Breast epithelium (tissue), 4 donors: ENCODE results near the gene COX8C. TPM values are rescaled to one million over a fixed set of nuclear protein-coding genes. Genes with fewer than 3 reads are reported as not detected.

Source experiments
- DNase-seq, 2 donors: peaks; one replicate each; pipeline ENCODE4 v3.0.0-alpha.2; 2019; ENCODE audit warnings: low spot score in 2 of 2
- H3K27ac ChIP-seq, 2 donors: fragments of 200-600 bp; sonication (generic) in 1 of 2; one replicate each; pipeline ENCODE4 v1.5.1; 2016 to 2019; ENCODE audit warnings: mild to moderate bottlenecking in 1 of 2
- H3K27me3 ChIP-seq, 2 donors: fragments of 200-600 bp; sonication (generic) in 1 of 2; one replicate each; pipeline versions ENCODE4 v1.5.1 to v1.6.0; 2017 to 2019; ENCODE audit warnings: control low read depth in 1 of 2, mild to moderate bottlenecking in 1 of 2
- H3K36me3 ChIP-seq: fragments of 200-600 bp; one replicate; pipeline ENCODE4 v1.5.1; 2019
- H3K4me1 ChIP-seq, 2 donors: fragments of 200-600 bp; sonication (generic); one replicate each; pipeline ENCODE4 v1.5.1; 2016 to 2019; ENCODE audit warnings: control low read depth in 1 of 2
- H3K4me3 ChIP-seq, 3 donors: fragments of 200-600 bp; sonication (generic); 1 replicate in 2 of 3; 2 replicates in 1 of 3; pipeline ENCODE4 v1.5.1; 2016 to 2019; ENCODE audit warnings: mild to moderate bottlenecking in 3 of 3, moderate library complexity in 2 of 3
- H3K9me3 ChIP-seq, 2 donors: fragments of 200-600 bp; sonication (generic) in 1 of 2; one replicate each; pipeline ENCODE4 v1.5.1; 2016 to 2019; ENCODE audit warnings: control low read depth in 1 of 2
- CTCF ChIP-seq, 3 donors: fragments of 450-650 bp; IDR thresholded peaks; one replicate each; pipeline ENCODE4 v1.5.1; 2016 to 2017; ENCODE audit warnings: antibody characterized with exemption in 3 of 3, mild to moderate bottlenecking in 3 of 3, moderate library complexity in 3 of 3
- POLR2A ChIP-seq: fragments of 450-650 bp; IDR thresholded peaks from one replicate; pipeline ENCODE4 v1.6.1; 2016; ENCODE audit warnings: antibody characterized with exemption, mild to moderate bottlenecking, moderate library complexity
- POLR2AphosphoS5 ChIP-seq, 3 donors: sonication (generic); formaldehyde crosslinking; IDR thresholded peaks; one replicate each; pipeline ENCODE4 v1.6.1; 2017; ENCODE audit warnings: antibody characterized with exemption in 3 of 3
- intact Hi-C: fragments of 100-400 bp; cut with DNase I; formaldehyde crosslinking; loops from one replicate; pipeline ENCODE4 v1.15.1; 2023; ENCODE audit warnings: low total_unique reads
- total RNA-seq, 3 donors: library from RNA; depleted of rRNA; stranded (reverse); fragments of >200 nt; gene quantifications; one replicate each; pipeline ENCODE4 v1.1.0, GENCODE V29; 2016

COX8C gene
- total RNA-seq, 3 donors from 2014 or later = not detected

GRCh38 chr14:93308686-93309345, 38.2 kb upstream of the COX8C start:
- Histone ChIP-seq H3K4me1 (peaks cover 0 to 4% of the 10 kb centered on the region in 2 donors), H3K27ac (no peak overlapping the region), H3K27me3 (no peaks in the 10 kb centered on the region), H3K36me3 (no peaks in the 10 kb centered on the region), H3K4me3 (no peak overlapping the region), H3K9me3 (no peaks in the 10 kb centered on the region)
- DNase-seq = no peak
- TF ChIP-seq CTCF (IDR thresholded peaks at IDR 0.05) = no peak
- intact Hi-C loops = loop anchor here (5.0 kb wide), 1 partner anchor 87 kb away; no protein-coding TSS in a partner anchor

DNA sequence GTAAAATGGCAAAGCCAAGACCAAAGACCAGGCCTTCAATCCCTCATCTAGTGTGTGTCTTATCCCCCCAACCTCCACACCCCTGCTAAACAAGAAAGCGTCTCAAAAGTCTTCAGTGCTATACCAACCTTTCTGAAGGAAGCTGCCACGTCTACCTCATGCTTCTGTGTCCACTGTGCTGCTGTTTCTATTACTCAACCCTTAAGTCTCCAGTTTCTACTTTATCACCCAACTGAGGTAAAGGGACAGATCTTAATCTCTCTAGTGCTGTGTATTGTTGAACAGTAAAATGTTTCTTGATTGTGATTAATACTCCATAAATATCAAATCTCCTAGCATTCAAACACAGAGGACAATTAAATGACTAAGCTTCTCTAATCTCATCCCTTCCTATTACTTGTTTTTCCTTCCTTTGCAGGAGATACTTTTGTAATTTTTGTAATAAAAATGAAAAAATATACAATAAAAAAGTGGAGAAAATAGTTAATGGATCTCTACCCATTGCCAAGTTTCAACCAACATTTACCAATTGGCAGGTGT, 37.5 kb upstream of the COX8C start:
- Histone ChIP-seq H3K9me3 (no peaks in the 10 kb centered on the region), H3K4me1 (peaks cover 0 to 4% of the 10 kb centered on the region in 2 donors), H3K27me3 (no peaks in the 10 kb centered on the region), H3K27ac (no peak overlapping the region), H3K36me3 (no peaks in the 10 kb centered on the region), H3K4me3 (no peak overlapping the region)
- intact Hi-C loops = loop anchor here (5.0 kb wide), 1 partner anchor 87 kb away; no protein-coding TSS in a partner anchor
- no peak for DNase-seq
- TF ChIP-seq CTCF (IDR thresholded peaks at IDR 0.05) (no peak), POLR2A (no peak), POLR2AphosphoS5 (IDR thresholded peaks at IDR 0.05) (no peak)

- Histone ChIP-seq H3K27ac (no peak overlapping the region), H3K4me3 (no peak overlapping the region), H3K27me3 (no peaks in the 10 kb centered on the region), H3K36me3 (no peaks in the 10 kb centered on the region), H3K9me3 (no peaks in the 10 kb centered on the region), H3K4me1 (peaks cover 0 to 4% of the 10 kb centered on the region in 2 donors)
- no peak for TF ChIP-seq POLR2AphosphoS5 (IDR thresholded peaks at IDR 0.05)
- no peak for TF ChIP-seq POLR2A
- TF ChIP-seq CTCF (IDR thresholded peaks at IDR 0.05) = no peak
- intact Hi-C loops = no loop called here
- no peak for DNase-seq
Measured at GRCh38 chr14:93311082-93311481, 35.9 kb upstream of the COX8C start.

DNA sequence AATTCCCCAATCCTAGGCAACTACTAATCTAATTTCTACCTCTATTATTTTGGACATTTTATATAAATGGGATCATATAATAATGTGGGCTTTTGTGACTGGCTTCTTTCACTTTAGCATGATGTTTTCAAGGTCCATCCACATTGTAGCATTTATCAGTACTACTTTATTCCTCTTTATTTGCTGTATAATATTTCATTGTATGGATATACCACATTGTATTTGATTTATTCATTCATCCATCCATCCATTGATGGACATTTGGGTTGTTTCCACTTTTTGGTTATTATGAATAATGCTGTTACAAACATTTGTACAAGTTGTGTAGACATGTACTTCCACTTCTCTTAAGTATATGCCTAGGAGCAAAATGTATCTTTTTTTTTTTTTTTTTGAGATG, 31.4 kb upstream of the COX8C start:
- Histone ChIP-seq H3K4me1 (peaks cover 0 to 4% of the 10 kb centered on the region in 2 donors), H3K9me3 (no peaks in the 10 kb centered on the region), H3K4me3 (no peak overlapping the region), H3K27ac (no peak overlapping the region), H3K27me3 (no peaks in the 10 kb centered on the region), H3K36me3 (no peaks in the 10 kb centered on the region)
- TF ChIP-seq CTCF (IDR thresholded peaks at IDR 0.05) (no peak), POLR2A (no peak), POLR2AphosphoS5 (IDR thresholded peaks at IDR 0.05) (no peak)
- intact Hi-C loops = no loop called here
- DNase-seq = no peak

DNA sequence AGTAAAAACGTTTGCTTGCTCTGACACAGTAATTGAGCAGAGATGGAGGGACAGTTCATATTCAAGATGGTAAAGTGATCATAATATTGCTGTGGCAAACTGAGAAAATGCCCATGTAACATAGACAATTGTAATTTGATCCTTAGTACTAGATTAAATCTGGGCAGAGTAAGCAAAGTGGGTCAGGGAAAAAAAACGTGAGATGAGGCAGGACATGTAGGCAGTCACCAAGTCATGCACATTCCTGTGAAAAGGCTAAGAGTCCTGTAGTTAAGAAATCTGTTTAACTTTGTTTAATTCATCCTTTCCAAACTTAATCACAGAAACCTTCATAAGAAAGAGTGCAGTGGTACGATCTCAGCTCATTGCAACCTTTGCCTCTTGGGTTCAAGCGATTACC, 30.3 kb upstream of the COX8C start:
- Histone ChIP-seq H3K4me3 (no peak overlapping the region), H3K9me3 (no peaks in the 10 kb centered on the region), H3K36me3 (no peaks in the 10 kb centered on the region), H3K4me1 (peaks cover 0 to 4% of the 10 kb centered on the region in 2 donors), H3K27me3 (no peaks in the 10 kb centered on the region), H3K27ac (no peak overlapping the region)
- intact Hi-C loops = no loop called here
- no peak for TF ChIP-seq POLR2A
- no peak for TF ChIP-seq CTCF (IDR thresholded peaks at IDR 0.05)
- no peak for TF ChIP-seq POLR2AphosphoS5 (IDR thresholded peaks at IDR 0.05)
- DNase-seq = no peak
